GM12878 (cell line): ENCODE results near the gene RAB22A. TPM values are rescaled to one million over a fixed set of nuclear protein-coding genes. Genes with fewer than 3 reads are reported as not detected.

Experiments used
- BMI1 ChIP-seq: fragments of 450-650 bp; IDR thresholded peaks from 2 replicates; pipeline ENCODE4 v1.6.1; 2016; ENCODE audit warnings: mild to moderate bottlenecking, moderate library complexity, borderline replicate concordance
- CBX3 ChIP-seq: fragments of 200-600 bp; sonication (generic); IDR thresholded peaks from 2 replicates; pipeline ENCODE4 v1.6.1; 2016; ENCODE audit warnings: low read depth, borderline replicate concordance
- CHD1 ChIP-seq: IDR thresholded peaks from 2 replicates; pipeline ENCODE4 v1.6.1; 2012; ENCODE audit warnings: low read depth, low read length, improper control_type of control experiment
- CREM ChIP-seq: IDR thresholded peaks from 2 replicates; pipeline ENCODE4 v1.6.1; 2014; ENCODE audit warnings: antibody characterized with exemption, low read depth
- IKZF1 ChIP-seq: fragments of 450-650 bp; conservative IDR thresholded peaks from 2 replicates; pipeline ENCODE4 v1.6.1; 2017; ENCODE audit warnings: antibody characterized with exemption, mild to moderate bottlenecking
- IRF4 ChIP-seq: IDR thresholded peaks from 2 replicates; pipeline ENCODE4 v1.6.1; 2011; ENCODE audit warnings: low read depth, low read length
- LARP7 ChIP-seq: fragments of 450-650 bp; IDR thresholded peaks from 2 replicates; pipeline ENCODE4 v1.6.1; 2017; ENCODE audit warnings: mild to moderate bottlenecking
- MXI1 ChIP-seq: fragments of 150-350 bp; IDR thresholded peaks from 2 replicates; pipeline ENCODE4 v1.6.1; 2011; ENCODE audit warnings: low read depth, mild to moderate bottlenecking, inconsistent platforms, low read length, improper control_type of control experiment
- NFYA ChIP-seq: IDR thresholded peaks from 2 replicates; pipeline ENCODE4 v1.6.1; 2011; ENCODE audit warnings: low read depth, mild to moderate bottlenecking, low read length, improper control_type of control experiment, borderline replicate concordance
- NR2C1 ChIP-seq: fragments of 450-650 bp; IDR thresholded peaks from 2 replicates; pipeline ENCODE4 v1.6.1; 2017; ENCODE audit warnings: antibody characterized with exemption, mild to moderate bottlenecking, moderate library complexity
- NR2C2 ChIP-seq: IDR thresholded peaks from 2 replicates; pipeline ENCODE4 v1.6.1; 2011; ENCODE audit warnings: borderline replicate concordance, low read depth; ENCODE audit not compliant: control insufficient read depth, insufficient read length
- PBX3 ChIP-seq: IDR thresholded peaks from 2 replicates; pipeline ENCODE4 v1.6.1; 2011; ENCODE audit warnings: mild to moderate bottlenecking, low read depth, low read length, moderate library complexity; ENCODE audit not compliant: insufficient replicate concordance
- POLR2A ChIP-seq: IDR thresholded peaks from 2 replicates; pipeline ENCODE4 v1.6.1; 2011; ENCODE audit warnings: low read depth, mild to moderate bottlenecking, low read length
- RB1 ChIP-seq: fragments of 450-650 bp; formaldehyde crosslinking; IDR thresholded peaks from 2 replicates; pipeline ENCODE4 v1.6.1; 2017; ENCODE audit warnings: mild to moderate bottlenecking, borderline replicate concordance
- RELA ChIP-seq: fragments of 450-650 bp; IDR thresholded peaks from 2 replicates; pipeline ENCODE4 v1.8.0; 2014; ENCODE audit warnings: borderline replicate concordance; ENCODE audit not compliant: partially characterized antibody
- RUNX3 ChIP-seq: IDR thresholded peaks from 2 replicates; pipeline ENCODE4 v1.6.1; 2012; ENCODE audit warnings: low read length, inconsistent platforms
- SIN3A ChIP-seq: IDR thresholded peaks from 2 replicates; pipeline ENCODE4 v1.6.1; 2012; ENCODE audit warnings: low read depth, low read length, improper control_type of control experiment
- SP1 ChIP-seq: IDR thresholded peaks from one replicate; pipeline ENCODE4 v1.6.1; 2011; ENCODE audit warnings: low read depth, low read length
- SREBF1 ChIP-seq: IDR thresholded peaks from 2 replicates; pipeline ENCODE4 v1.6.1; 2012; ENCODE audit warnings: mild to moderate bottlenecking, low read length
- STAT1 ChIP-seq: fragments of 450-650 bp; conservative IDR thresholded peaks from 2 replicates; pipeline ENCODE4 v1.6.1; 2014; ENCODE audit warnings: antibody characterized with exemption, mild to moderate bottlenecking
- SUPT20H ChIP-seq: IDR thresholded peaks from 2 replicates; pipeline ENCODE4 v1.6.1; 2011; ENCODE audit warnings: low read depth, mild to moderate bottlenecking, low read length, moderate library complexity, borderline replicate concordance; ENCODE audit not compliant: control insufficient read depth
- TCF12 ChIP-seq: IDR thresholded peaks from 2 replicates; pipeline ENCODE4 v1.6.1; 2011; ENCODE audit warnings: low read depth, mild to moderate bottlenecking, low read length
- YBX1 ChIP-seq: fragments of 450-650 bp; IDR thresholded peaks from 2 replicates; pipeline ENCODE4 v1.6.1; 2016; ENCODE audit warnings: antibody characterized with exemption
- YY1 ChIP-seq: IDR thresholded peaks from 2 replicates; pipeline ENCODE4 v1.6.1; 2011; ENCODE audit warnings: low read depth, mild to moderate bottlenecking, low read length
- polyA plus RNA-seq, 11 experiments: library from polyadenylated mRNA; depleted of rRNA in 4 of 11; unstranded in 6 of 11; stranded (reverse) in 5 of 11; fragments of >200 nt; fragmentation: Nextera tagmentation in 4 of 11; fragmentation: Illumina TruSeq in 1 of 11; extraction: Ambion mirVana in 4 of 11; extraction: Trizol in 1 of 11; gene quantifications; 1 replicate in 1 of 11; 2 replicates in 10 of 11; pipeline versions ENCODE4 v1.2.1 to v1.2.3, GENCODE V29; 2011 to 2016; ENCODE audit warnings: inconsistent platforms in 2 of 11, missing spikeins in 2 of 11, low read depth in 1 of 11
- total RNA-seq, 4 experiments: library from RNA; depleted of rRNA in 3 of 4; stranded (reverse); fragments of >200 nt in 3 of 4; fragmentation: Illumina TruSeq in 1 of 4; extraction: Trizol in 1 of 4; gene quantifications; 2 replicates each; pipeline versions ENCODE4 v1.2.1 to v1.2.3, GENCODE V29; 2013 to 2021
- TF ChIP-seq, protein P1 (sequence below): IDR thresholded peaks from 2 replicates; pipeline ENCODE4 v1.6.1; 2011; ENCODE audit warnings: borderline replicate concordance, low read depth, mild to moderate bottlenecking, moderate library complexity, mixed read lengths, low read length; ENCODE audit not compliant: insufficient read depth; ENCODE audit errors: extremely low read length

RAB22A gene
- total and polyA plus RNA-seq, 10 of the 15 experiments (the other 5 are each of a cell fraction or from before 2014, with no cell fraction given), result 2.7 to 12.0 (median 10.0) TPM

DNA sequence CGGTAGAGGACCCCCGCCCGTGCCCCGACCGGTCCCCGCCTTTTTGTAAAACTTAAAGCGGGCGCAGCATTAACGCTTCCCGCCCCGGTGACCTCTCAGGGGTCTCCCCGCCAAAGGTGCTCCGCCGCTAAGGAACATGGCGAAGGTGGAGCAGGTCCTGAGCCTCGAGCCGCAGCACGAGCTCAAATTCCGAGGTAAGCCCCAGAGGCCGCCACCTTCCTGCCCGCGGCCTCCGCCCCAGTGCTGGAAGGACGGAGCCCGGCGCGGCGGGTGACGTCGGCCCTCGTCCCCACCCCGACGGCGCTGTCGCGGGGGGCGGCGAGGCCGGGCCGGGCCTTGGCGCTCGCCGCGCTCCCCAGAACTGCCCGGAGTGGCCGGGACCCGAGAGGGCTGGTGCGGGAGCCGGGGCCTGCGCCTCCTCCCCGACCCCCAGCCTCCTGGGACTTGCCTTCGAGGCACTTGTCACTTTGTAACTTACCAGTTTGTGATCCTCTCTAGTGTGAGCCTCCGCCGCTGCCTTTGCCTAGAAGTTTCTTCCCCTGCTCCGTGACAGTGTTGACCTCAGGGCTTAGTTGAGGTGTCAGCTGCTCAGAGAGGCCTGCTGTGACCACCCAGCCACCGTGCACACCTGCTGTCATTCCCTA is 79.9 kb downstream of the RAB22A start (continued):
- TF ChIP-seq NR2C1 (no peak), BMI1 (no peak), NFYA (no peak), CHD1 (no peak), YY1 (peak; percentile 68; the same call in 1 of the 2 replicates), LARP7 (peak; percentile 76; the same call in 1 of the 2 replicates), RELA (no peak), SP1 (no peak), MXI1 (0 out of 2 replicates have a peak, but pooled peaks have one; percentile 45), RUNX3 (no peak), CREM (0 out of 2 replicates have a peak, but pooled peaks have one; percentile 18), TCF12 (peak; percentile 87; the same call in 1 of the 2 replicates), IRF4 (no peak), SUPT20H (no peak), CBX3 (no peak), POLR2A (peak; percentile 79), SIN3A (no peak), YBX1 (no peak), PBX3 (no peak), STAT1 (no peak), RB1 (no peak), NR2C2 (no peak), IKZF1 (peak; percentile 58; the same call in 1 of the 2 replicates), SREBF1 (no peak)
- TF ChIP-seq, protein P1, sequence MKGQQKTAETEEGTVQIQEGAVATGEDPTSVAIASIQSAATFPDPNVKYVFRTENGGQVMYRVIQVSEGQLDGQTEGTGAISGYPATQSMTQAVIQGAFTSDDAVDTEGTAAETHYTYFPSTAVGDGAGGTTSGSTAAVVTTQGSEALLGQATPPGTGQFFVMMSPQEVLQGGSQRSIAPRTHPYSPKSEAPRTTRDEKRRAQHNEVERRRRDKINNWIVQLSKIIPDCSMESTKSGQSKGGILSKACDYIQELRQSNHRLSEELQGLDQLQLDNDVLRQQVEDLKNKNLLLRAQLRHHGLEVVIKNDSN, result no peak
